H1 (cell line): Measurements from ENCODE around the gene CHST3. TPM values are rescaled to one million over a fixed set of nuclear protein-coding genes. Genes with fewer than 3 reads are reported as not detected.

Experiments used
- CTCF ChIA-PET: fragments of 300-600 bp; sonication (Branson Sonifier 250); formaldehyde crosslinking; loops from one replicate; lab custom pipeline; 2021; ENCODE audit not compliant: partially characterized antibody; lab: Charles Lee
- POLR2A ChIA-PET: fragments of 300-600 bp; sonication (Branson Sonifier 250); formaldehyde crosslinking; loops from one replicate; lab custom pipeline; 2021; ENCODE audit warnings: inconsistent platforms; ENCODE audit not compliant: partially characterized antibody; lab: Charles Lee
- DNase-seq, 2 experiments: peaks; one replicate each; pipeline versions ENCODE4 v3.0.0 to v3.0.0-alpha.2; 2010 to 2022; ENCODE audit warnings: low spot score in 2 of 2, low read depth in 1 of 2, mixed read lengths in 1 of 2
- FAIRE-seq: peaks from 2 replicates; lab custom pipeline; 2011; peaks lifted over from hg19 to GRCh38; lab: Jason Lieb, UNC
- H2AFZ ChIP-seq: 2 replicates; pipeline ENCODE4 v1.8.1; 2012; ENCODE audit warnings: low read length, inconsistent platforms
- H2AK5ac ChIP-seq: 2 replicates; pipeline ENCODE4 v1.6.1; 2013; ENCODE audit warnings: low read depth, low read length
- H2BK120ac ChIP-seq: replicated peaks from 2 replicates; pipeline ENCODE3; 2013; ENCODE audit warnings: low read depth, low read length, inconsistent platforms
- H2BK12ac ChIP-seq: 2 replicates; pipeline ENCODE4 v1.6.1; 2013; ENCODE audit warnings: low read depth, low read length
- H2BK15ac ChIP-seq: 2 replicates; pipeline ENCODE4 v1.6.1; 2013; ENCODE audit warnings: low read length
- H2BK20ac ChIP-seq: 2 replicates; pipeline ENCODE4 v1.6.1; 2013; ENCODE audit warnings: low read length
- H2BK5ac ChIP-seq: 2 replicates; pipeline ENCODE4 v1.6.1; 2013; ENCODE audit warnings: low read depth, low read length
- H3K14ac ChIP-seq: 2 replicates; pipeline ENCODE4 v1.6.1; 2013; ENCODE audit warnings: inconsistent platforms; ENCODE audit not compliant: insufficient read length
- H3K18ac ChIP-seq: 2 replicates; pipeline ENCODE4 v1.6.1; 2013; ENCODE audit warnings: low read length; ENCODE audit errors: extremely low read depth
- H3K23ac ChIP-seq: 2 replicates; pipeline ENCODE4 v1.6.1; 2013; ENCODE audit warnings: inconsistent platforms; ENCODE audit not compliant: insufficient read length
- H3K23me2 ChIP-seq: 2 replicates; pipeline ENCODE4 v1.6.1; 2013; ENCODE audit warnings: low read depth, low read length
- H3K27ac ChIP-seq: 2 replicates; pipeline ENCODE4 v1.6.1; 2011; ENCODE audit warnings: low read depth, low read length, inconsistent platforms
- H3K27me3 ChIP-seq, 4 experiments: replicated peaks in 1 of 4; 1 replicate in 1 of 4; 2 replicates in 3 of 4; pipeline versions ENCODE4 v1.6.1 to v1.8.1; 2011 to 2013; ENCODE audit warnings: low read length in 3 of 4, mild to moderate bottlenecking in 3 of 4, inconsistent platforms in 2 of 4, mixed read lengths in 2 of 4, moderate library complexity in 1 of 4; ENCODE audit not compliant: control insufficient read depth in 3 of 4, insufficient read depth in 3 of 4; ENCODE audit errors: extremely low read depth in 1 of 4
- H3K36me3 ChIP-seq, 4 experiments: 2 replicates each; pipeline versions ENCODE4 v1.6.1 to v1.8.1; 2011 to 2013; ENCODE audit warnings: mild to moderate bottlenecking in 4 of 4, low read length in 3 of 4, moderate library complexity in 2 of 4, control low read depth in 1 of 4, inconsistent platforms in 1 of 4; ENCODE audit not compliant: insufficient read depth in 4 of 4, control insufficient read depth in 2 of 4
- H3K4ac ChIP-seq: replicated peaks from 2 replicates; pipeline ENCODE3; 2013; ENCODE audit warnings: low read length, low read depth, mixed read lengths, inconsistent platforms; ENCODE audit not compliant: insufficient read length
- H3K4me1 ChIP-seq, 4 experiments: replicated peaks in 1 of 4; 1 replicate in 1 of 4; 2 replicates in 3 of 4; pipeline versions ENCODE4 v1.6.1 to v1.8.1; 2011 to 2013; ENCODE audit warnings: low read length in 3 of 4, inconsistent platforms in 2 of 4, mixed read lengths in 1 of 4; ENCODE audit not compliant: insufficient read depth in 4 of 4, control insufficient read depth in 3 of 4
- H3K4me2 ChIP-seq, 2 experiments: 2 replicates each; pipeline versions ENCODE4 v1.6.1 to v1.8.1; 2011 to 2013; ENCODE audit warnings: low read depth in 2 of 2, low read length in 2 of 2, control low read depth in 1 of 2, inconsistent platforms in 1 of 2, mild to moderate bottlenecking in 1 of 2; ENCODE audit not compliant: insufficient read depth in 1 of 2
- H3K4me3 ChIP-seq, 4 experiments: fragments of 200-600, 300-600 bp in 1 of 4; sonication (generic), shearing (Covaris generic), sonication (Bioruptor Twin) in 1 of 4; 2 replicates each; pipeline versions ENCODE4 v1.5.1 to v1.8.1; 2011 to 2016; ENCODE audit warnings: low read length in 4 of 4, low read depth in 3 of 4, control low read depth in 2 of 4, inconsistent platforms in 2 of 4, mild to moderate bottlenecking in 2 of 4, mixed read lengths in 1 of 4, moderate library complexity in 1 of 4; ENCODE audit not compliant: insufficient read depth in 2 of 4; ENCODE audit errors: extremely low read depth in 1 of 4
- H3K56ac ChIP-seq: replicated peaks from 2 replicates; pipeline ENCODE3; 2013; ENCODE audit warnings: low read depth, mild to moderate bottlenecking, mixed read lengths, low read length, inconsistent platforms; ENCODE audit not compliant: insufficient read length
- H3K79me1 ChIP-seq: 2 replicates; pipeline ENCODE4 v1.6.1; 2013; ENCODE audit warnings: low read depth, low read length, control low read depth
- H3K79me2 ChIP-seq, 2 experiments: 2 replicates each; pipeline versions ENCODE4 v1.6.1 to v1.8.1; 2012 to 2013; ENCODE audit warnings: low read length in 2 of 2, mild to moderate bottlenecking in 2 of 2, inconsistent platforms in 1 of 2; ENCODE audit not compliant: insufficient read depth in 2 of 2, control insufficient read depth in 1 of 2
- H3K9ac ChIP-seq, 4 experiments: replicated peaks in 1 of 4; 1 replicate in 1 of 4; 2 replicates in 3 of 4; pipeline versions ENCODE4 v1.6.1 to v1.8.1; 2011 to 2013; ENCODE audit warnings: low read depth in 3 of 4, low read length in 3 of 4, control low read depth in 2 of 4, mild to moderate bottlenecking in 2 of 4, moderate library complexity in 2 of 4, inconsistent platforms in 1 of 4; ENCODE audit errors: extremely low read depth in 1 of 4
- H3K9me3 ChIP-seq, 2 experiments: 2 replicates each; pipeline versions ENCODE4 v1.6.1 to v1.8.1; 2012 to 2013; ENCODE audit warnings: mild to moderate bottlenecking in 2 of 2, moderate library complexity in 2 of 2, control low read depth in 1 of 2, inconsistent platforms in 1 of 2, low read depth in 1 of 2, low read length in 1 of 2, mixed read lengths in 1 of 2; ENCODE audit not compliant: insufficient read depth in 2 of 2
- H4K20me1 ChIP-seq, 2 experiments: replicated peaks in 1 of 2; 2 replicates each; pipeline versions ENCODE3 to v1.8.1; 2011 to 2013; ENCODE audit warnings: inconsistent platforms in 2 of 2, low read length in 2 of 2, mild to moderate bottlenecking in 1 of 2; ENCODE audit not compliant: insufficient read depth in 2 of 2, control insufficient read depth in 1 of 2
- H4K5ac ChIP-seq: 2 replicates; pipeline ENCODE4 v1.6.1; 2013; ENCODE audit warnings: low read length, low read depth, mixed read lengths, inconsistent platforms; ENCODE audit not compliant: insufficient read length
- H4K8ac ChIP-seq: 2 replicates; pipeline ENCODE4 v1.8.0; 2013; ENCODE audit warnings: mild to moderate bottlenecking, moderate library complexity, low read length, inconsistent platforms; ENCODE audit not compliant: insufficient read depth; ENCODE audit errors: extremely low read depth
- H4K91ac ChIP-seq: replicated peaks from 2 replicates; pipeline ENCODE3; 2013; ENCODE audit warnings: low read length, mixed read lengths, inconsistent platforms; ENCODE audit not compliant: insufficient read length
- CHD2 ChIP-seq: IDR thresholded peaks from 2 replicates; pipeline ENCODE4 v1.6.1; 2012; ENCODE audit warnings: low read length, improper control_type of control experiment
- SIX5 ChIP-seq: IDR thresholded peaks from 2 replicates; pipeline ENCODE4 v1.6.1; 2011; ENCODE audit warnings: mild to moderate bottlenecking, low read depth, low read length
- TCF12 ChIP-seq: IDR thresholded peaks from 2 replicates; pipeline ENCODE4 v1.6.1; 2011; ENCODE audit warnings: low read depth, mild to moderate bottlenecking, low read length
- WGBS, 2 experiments: shearing (Covaris generic) in 1 of 2; methylation state at CpG; one replicate each; pipeline versions ENCODE4 v1.1.6 to v1.1.7; 2013 to 2015; ENCODE audit warnings: low lambda C conversion rate in 2 of 2, mixed read lengths in 2 of 2, inconsistent platforms in 1 of 2, low coverage in 1 of 2, missing lambda C conversion rate in 1 of 2; ENCODE audit not compliant: insufficient replicate concordance in 2 of 2, insufficient coverage in 1 of 2, insufficient read length in 1 of 2; ENCODE audit errors: extremely low coverage in 1 of 2, missing lambda C conversion rate in 1 of 2; 5-methylcytosine and 5-hydroxymethylcytosine counted together
- polyA plus RNA-seq, 7 experiments: library from polyadenylated mRNA; depleted of rRNA in 3 of 7; stranded (reverse) in 5 of 7; unstranded in 2 of 7; fragments of >200 nt in 5 of 7; fragments of 200-250 nt in 2 of 7; gene quantifications; 1 replicate in 5 of 7; 2 replicates in 1 of 7; 4 replicates in 1 of 7; pipeline versions ENCODE4 v1.2.1 to v1.2.3, GENCODE V29; 2011 to 2013; ENCODE audit warnings: missing spikeins in 2 of 7, mixed read lengths in 2 of 7
- total RNA-seq: library from RNA; stranded (reverse); fragmentation: NEBNext Ultra II Directional; extraction: Animal tissue kit (Norgen Biotek cat#: 25700); gene quantifications from 2 replicates; pipeline ENCODE4 v1.2.1, GENCODE V29; 2021

The CHST3 gene
- total and polyA plus RNA-seq, 2 of the 8 experiments (the other 6 are each of a cell fraction or from before 2014, with no cell fraction given) = 2.0 to 5.8 TPM

- CTCF ChIA-PET = interaction anchor here (0.6 to 5.4 kb wide), 8 partner anchors 9 to 100 kb away, joined by 3 to 27 read pairs (median 6); no protein-coding TSS in a partner anchor
- H3K4me3 ChIP-seq = no peak overlapping the region
- H3K4ac ChIP-seq = no peak overlapping the region
- H2BK120ac ChIP-seq = no peak overlapping the region
- H3K79me2 ChIP-seq = no peaks in the 10 kb centered on the region
- H3K27ac ChIP-seq = no peak overlapping the region
- no peak overlapping the region for H2BK15ac ChIP-seq
- no peak overlapping the region for H2BK5ac ChIP-seq
- DNase-seq (no peak), FAIRE-seq (no peak)
- H3K9me3 ChIP-seq = no peaks in the 10 kb centered on the region
- H3K9ac ChIP-seq = no peak overlapping the region
- no peaks in the 10 kb centered on the region for H3K27me3 ChIP-seq
- no peak overlapping the region for H2AFZ ChIP-seq
- no peak for TF ChIP-seq SIX5
- no peak for TF ChIP-seq CHD2
- TF ChIP-seq TCF12 = no peak
- no peak overlapping the region for H3K56ac ChIP-seq
- no peaks in the 10 kb centered on the region for H3K23me2 ChIP-seq
- POLR2A ChIA-PET = interaction anchor here (0.7 to 1.2 kb wide), 2 partner anchors 22 to 64 kb away, joined by 3 to 4 read pairs; no protein-coding TSS in a partner anchor
- H4K5ac ChIP-seq = no peak overlapping the region
- H3K36me3 ChIP-seq = no peaks in the 10 kb centered on the region
- H2AK5ac ChIP-seq = no peak overlapping the region
- 87% methylated on average over 6 of the region's 6 CpGs; no CpG with 5 or more reads in 1 of the 2 experiments for WGBS, 2 experiments
- H4K20me1 ChIP-seq = peaks cover 0 to 2% of the 10 kb centered on the region in 2 experiments
- no peaks in the 10 kb centered on the region for H3K79me1 ChIP-seq
- no peak overlapping the region for H3K14ac ChIP-seq
- H2BK20ac ChIP-seq = no peak overlapping the region
- no peak overlapping the region for H4K91ac ChIP-seq
- no peak overlapping the region for H3K4me2 ChIP-seq
- peaks cover 0 to 8% (median 1%) of the 10 kb centered on the region in 4 experiments; a peak in 3 of 7 replicates for H3K4me1 ChIP-seq
- no peak overlapping the region for H3K23ac ChIP-seq
- no peak overlapping the region for H3K18ac ChIP-seq
- no peak overlapping the region for H2BK12ac ChIP-seq
- H4K8ac ChIP-seq = no peak overlapping the region
Measured at GRCh38 chr10:71995887-71996575, 31.8 kb downstream of the CHST3 start.
